HEK293 (cell line): ENCODE results near the gene FAM171A1.

Experiments
- REST ChIP-seq: fragments of 450-650 bp; formaldehyde crosslinking; IDR thresholded peaks from 2 replicates; pipeline ENCODE4 v1.5.1; 2016; ENCODE audit warnings: missing biosample characterization, missing genetic modification characterization
- ZBTB7A ChIP-seq: fragments of 450-650 bp; formaldehyde crosslinking; IDR thresholded peaks from 2 replicates; pipeline ENCODE4 v1.5.1; 2016; ENCODE audit warnings: low read depth, missing biosample characterization, missing genetic modification characterization
- ZNF362 ChIP-seq: fragments of 450-650 bp; formaldehyde crosslinking; IDR thresholded peaks from 2 replicates; pipeline ENCODE4 v1.5.1; 2016; ENCODE audit warnings: missing biosample characterization, missing genetic modification characterization
- ZNF571 ChIP-seq: fragments of 450-650 bp; formaldehyde crosslinking; IDR thresholded peaks from 2 replicates; pipeline ENCODE4 v1.5.0; 2017; ENCODE audit warnings: missing biosample characterization, missing genetic modification characterization
- ZNF600 ChIP-seq: fragments of 450-650 bp; formaldehyde crosslinking; IDR thresholded peaks from 2 replicates; pipeline ENCODE4 v1.5.1; 2016; ENCODE audit warnings: missing biosample characterization, missing genetic modification characterization
- ZNF654 ChIP-seq: fragments of 450-650 bp; formaldehyde crosslinking; IDR thresholded peaks from 2 replicates; pipeline ENCODE4 v1.5.1; 2016; ENCODE audit warnings: low read depth, missing biosample characterization, missing genetic modification characterization
- ZNF777 ChIP-seq: fragments of 450-650 bp; formaldehyde crosslinking; IDR thresholded peaks from 2 replicates; pipeline ENCODE4 v1.5.1; 2017; ENCODE audit warnings: missing biosample characterization, missing genetic modification characterization, borderline replicate concordance
- ZNF785 ChIP-seq: fragments of 450-650 bp; formaldehyde crosslinking; IDR thresholded peaks from 2 replicates; pipeline ENCODE4 v1.5.1; 2016; ENCODE audit warnings: missing biosample characterization, missing genetic modification characterization
- TF ChIP-seq, protein P1 (sequence below): fragments of 450-650 bp; formaldehyde crosslinking; IDR thresholded peaks from 2 replicates; pipeline ENCODE4 v1.5.1; 2016; ENCODE audit warnings: missing biosample characterization, missing genetic modification characterization

DNA sequence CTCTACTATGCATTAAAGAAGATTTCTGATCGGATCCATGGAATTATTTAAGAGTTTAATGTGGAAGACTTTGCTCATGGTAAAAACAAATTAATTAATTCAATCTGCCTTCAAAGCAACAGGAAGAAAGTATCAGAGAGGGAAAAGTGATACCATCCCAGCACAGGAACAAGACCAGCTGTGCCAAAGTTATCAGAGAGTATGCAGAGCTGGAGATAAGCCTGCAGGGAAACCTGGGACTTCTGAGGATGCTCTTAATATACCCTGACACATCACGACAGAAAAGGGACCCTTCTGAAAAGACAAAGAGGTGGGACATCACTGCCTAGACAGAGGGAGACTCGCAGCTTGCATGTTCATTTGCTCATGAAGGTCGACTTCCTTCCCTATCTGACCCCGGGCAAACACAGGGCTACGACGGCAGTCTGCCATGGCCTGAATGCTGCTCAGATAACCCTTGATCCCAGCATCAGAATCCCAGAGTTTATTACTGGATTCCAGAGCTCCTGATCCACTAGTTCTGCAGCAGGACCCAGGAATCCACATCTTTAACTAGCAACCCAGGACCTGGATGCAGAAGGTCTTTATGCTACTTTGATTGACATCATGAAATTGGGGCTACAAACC lies 29.5 kb downstream of the FAM171A1 start:
- TF ChIP-seq ZNF777 (tag by site-specific recombination) (no peak), ZNF785 (tag by site-specific recombination) (no peak), ZNF600 (tag by site-specific recombination) (no peak), ZNF571 (tag by site-specific recombination) (no peak), ZNF654 (tag by site-specific recombination) (no peak), ZBTB7A (tag by site-specific recombination) (no peak), REST (tag by site-specific recombination) (no peak), ZNF362 (tag by site-specific recombination) (no peak)
- TF ChIP-seq, protein P1, sequence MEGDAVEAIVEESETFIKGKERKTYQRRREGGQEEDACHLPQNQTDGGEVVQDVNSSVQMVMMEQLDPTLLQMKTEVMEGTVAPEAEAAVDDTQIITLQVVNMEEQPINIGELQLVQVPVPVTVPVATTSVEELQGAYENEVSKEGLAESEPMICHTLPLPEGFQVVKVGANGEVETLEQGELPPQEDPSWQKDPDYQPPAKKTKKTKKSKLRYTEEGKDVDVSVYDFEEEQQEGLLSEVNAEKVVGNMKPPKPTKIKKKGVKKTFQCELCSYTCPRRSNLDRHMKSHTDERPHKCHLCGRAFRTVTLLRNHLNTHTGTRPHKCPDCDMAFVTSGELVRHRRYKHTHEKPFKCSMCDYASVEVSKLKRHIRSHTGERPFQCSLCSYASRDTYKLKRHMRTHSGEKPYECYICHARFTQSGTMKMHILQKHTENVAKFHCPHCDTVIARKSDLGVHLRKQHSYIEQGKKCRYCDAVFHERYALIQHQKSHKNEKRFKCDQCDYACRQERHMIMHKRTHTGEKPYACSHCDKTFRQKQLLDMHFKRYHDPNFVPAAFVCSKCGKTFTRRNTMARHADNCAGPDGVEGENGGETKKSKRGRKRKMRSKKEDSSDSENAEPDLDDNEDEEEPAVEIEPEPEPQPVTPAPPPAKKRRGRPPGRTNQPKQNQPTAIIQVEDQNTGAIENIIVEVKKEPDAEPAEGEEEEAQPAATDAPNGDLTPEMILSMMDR (tag by site-specific recombination) = no peak
